Kidney epithelial cell (primary cell): ENCODE results near the gene DUSP16. TPM values are rescaled to one million over a fixed set of nuclear protein-coding genes. Genes with fewer than 3 reads are reported as not detected.

Source experiments
- DNase-seq: peaks from one replicate; pipeline ENCODE4 v3.0.0-alpha.2; 2010; ENCODE audit warnings: low read depth
- H3K27me3 ChIP-seq: 2 replicates; pipeline ENCODE4 v1.6.0; 2011; ENCODE audit warnings: low read length; ENCODE audit not compliant: control insufficient read depth, insufficient read depth
- H3K36me3 ChIP-seq: 2 replicates; pipeline ENCODE4 v1.5.1; 2011; ENCODE audit warnings: low read length; ENCODE audit not compliant: control insufficient read depth, insufficient read depth
- H3K4me3 ChIP-seq: 2 replicates; pipeline ENCODE4 v1.5.1; 2011; ENCODE audit warnings: low read depth, mild to moderate bottlenecking, control low read depth, low read length
- total RNA-seq: library from RNA; depleted of rRNA; stranded (reverse); fragments of >200 nt; gene quantifications from 2 replicates; pipeline ENCODE4 v1.2.3, GENCODE V29; 2015
- TF ChIP-seq, protein P1 (sequence below): IDR thresholded peaks from 2 replicates; pipeline ENCODE4 v1.5.1; 2011; ENCODE audit warnings: mild to moderate bottlenecking, moderate library complexity, low read length, control low read depth, inconsistent platforms; ENCODE audit not compliant: insufficient read depth, poor library complexity, severe bottlenecking

Gene DUSP16
- total RNA-seq, 1 donor from 2014 or later, result 22.7 TPM

DNA sequence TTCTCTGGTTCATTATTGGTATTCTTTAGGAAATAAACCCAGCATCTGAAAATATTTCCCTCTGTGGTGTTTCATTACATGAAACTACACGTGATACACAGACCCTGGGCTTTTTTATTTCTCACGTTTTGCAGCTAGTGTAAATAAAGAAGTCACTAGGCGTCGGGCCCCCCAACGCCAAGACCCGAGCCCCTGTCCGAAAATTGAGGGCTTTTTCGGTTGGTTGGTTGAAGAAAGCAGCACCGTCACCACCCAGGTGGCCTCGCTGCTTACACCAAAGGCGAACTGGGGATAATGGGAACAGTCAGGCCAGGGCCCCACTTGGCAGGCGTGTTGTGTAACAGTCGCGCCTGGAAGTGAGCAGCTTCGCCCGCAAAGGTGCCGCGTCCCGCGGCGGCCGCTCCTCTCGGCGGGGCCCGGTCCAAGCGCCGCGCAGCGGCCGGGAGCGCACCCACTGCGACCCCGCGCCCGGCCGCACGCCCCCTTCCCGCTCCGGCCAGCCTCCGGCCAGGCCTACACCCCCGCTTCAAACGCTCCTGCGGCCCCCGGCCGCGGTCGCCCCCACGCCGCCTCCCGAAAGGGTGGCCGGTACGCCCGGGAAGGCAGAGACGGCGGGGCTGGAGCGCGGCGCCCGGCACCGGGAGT lies 1.2 kb downstream of the DUSP16 start:
- TF ChIP-seq, protein P1, sequence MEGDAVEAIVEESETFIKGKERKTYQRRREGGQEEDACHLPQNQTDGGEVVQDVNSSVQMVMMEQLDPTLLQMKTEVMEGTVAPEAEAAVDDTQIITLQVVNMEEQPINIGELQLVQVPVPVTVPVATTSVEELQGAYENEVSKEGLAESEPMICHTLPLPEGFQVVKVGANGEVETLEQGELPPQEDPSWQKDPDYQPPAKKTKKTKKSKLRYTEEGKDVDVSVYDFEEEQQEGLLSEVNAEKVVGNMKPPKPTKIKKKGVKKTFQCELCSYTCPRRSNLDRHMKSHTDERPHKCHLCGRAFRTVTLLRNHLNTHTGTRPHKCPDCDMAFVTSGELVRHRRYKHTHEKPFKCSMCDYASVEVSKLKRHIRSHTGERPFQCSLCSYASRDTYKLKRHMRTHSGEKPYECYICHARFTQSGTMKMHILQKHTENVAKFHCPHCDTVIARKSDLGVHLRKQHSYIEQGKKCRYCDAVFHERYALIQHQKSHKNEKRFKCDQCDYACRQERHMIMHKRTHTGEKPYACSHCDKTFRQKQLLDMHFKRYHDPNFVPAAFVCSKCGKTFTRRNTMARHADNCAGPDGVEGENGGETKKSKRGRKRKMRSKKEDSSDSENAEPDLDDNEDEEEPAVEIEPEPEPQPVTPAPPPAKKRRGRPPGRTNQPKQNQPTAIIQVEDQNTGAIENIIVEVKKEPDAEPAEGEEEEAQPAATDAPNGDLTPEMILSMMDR, result no peak
- H3K36me3 ChIP-seq, result no peaks in the 10 kb centered on the region
- no peaks in the 10 kb centered on the region for H3K27me3 ChIP-seq
- H3K4me3 ChIP-seq, result peak overlapping the region; percentile 97
- DNase-seq, result no peak

- peak; percentile 66 for DNase-seq
- Histone ChIP-seq H3K27me3 (no peaks in the 10 kb centered on the region), H3K4me3 (peak overlapping the region; percentile 97), H3K36me3 (no peaks in the 10 kb centered on the region)
- TF ChIP-seq, protein P1, result no peak
Observed at GRCh38 chr12:12560587-12561370, 1.9 kb downstream of the DUSP16 start.

DNA sequence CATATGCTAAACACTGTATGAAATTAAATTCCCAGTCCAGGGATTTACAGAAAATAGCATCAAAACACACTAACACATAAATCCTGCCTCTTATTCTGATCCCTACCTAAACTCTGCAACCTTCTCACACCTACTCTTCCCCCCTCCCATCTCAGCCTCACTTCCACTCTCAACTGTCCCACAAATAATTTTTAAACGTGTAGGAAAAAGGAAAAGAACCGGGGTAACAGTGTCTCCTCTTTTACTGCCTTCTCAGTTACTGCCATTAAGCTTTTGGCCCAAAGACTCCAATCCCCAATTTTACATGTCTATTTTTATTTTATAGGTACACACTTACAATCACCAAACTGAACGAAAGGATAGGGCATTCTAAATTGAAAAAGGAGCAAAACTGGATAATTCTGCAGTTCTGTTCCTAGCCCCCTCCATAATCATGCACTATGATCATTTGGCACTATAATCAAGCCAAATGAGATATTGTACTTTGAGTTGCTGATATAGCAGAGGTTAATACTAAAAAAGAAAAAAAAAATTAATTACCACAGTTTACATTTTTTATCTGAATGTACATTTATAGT lies 2.9 kb downstream of the DUSP16 start:
- Histone ChIP-seq H3K36me3 (no peaks in the 10 kb centered on the region), H3K4me3 (no peak overlapping the region), H3K27me3 (no peaks in the 10 kb centered on the region)
- TF ChIP-seq, protein P1, result no peak
- DNase-seq, result no peak

- no peaks in the 10 kb centered on the region for H3K27me3 ChIP-seq
- TF ChIP-seq, protein P1, result no peak
- no peaks in the 10 kb centered on the region for H3K36me3 ChIP-seq
- no peak for DNase-seq
- no peak overlapping the region for H3K4me3 ChIP-seq
Observed at GRCh38 chr12:12558291-12558690, 4.4 kb downstream of the DUSP16 start.

- Histone ChIP-seq H3K4me3 (no peak overlapping the region), H3K27me3 (no peaks in the 10 kb centered on the region), H3K36me3 (no peaks in the 10 kb centered on the region)
- no peak for DNase-seq
- TF ChIP-seq, protein P1, result no peak
Observed at GRCh38 chr12:12557733-12558132, 4.9 kb downstream of the DUSP16 start.
